HFFc6 (cell line): Measurements from ENCODE around the gene PIMREG. TPM values are rescaled to one million over a fixed set of nuclear protein-coding genes. Genes with fewer than 3 reads are reported as not detected.

Source experiments
- DNase-seq: peaks from one replicate; pipeline ENCODE4 v3.0.0-alpha.2; 2018
- H3K27ac Mint-ChIP-seq: 2 replicates; pipeline ENCODE4 v1.8.0; 2020; ENCODE audit warnings: mild to moderate bottlenecking, mixed read lengths
- H3K27me3 Mint-ChIP-seq: 2 replicates; pipeline ENCODE4 v1.8.0; 2021; ENCODE audit warnings: mild to moderate bottlenecking, moderate library complexity, mixed read lengths; ENCODE audit not compliant: insufficient read depth
- H3K36me3 Mint-ChIP-seq: 2 replicates; pipeline ENCODE4 v1.8.0; 2021; ENCODE audit warnings: low read depth, mixed read lengths
- H3K4me1 Mint-ChIP-seq: 2 replicates; pipeline ENCODE4 v1.8.0; 2020; ENCODE audit warnings: low read depth, mixed read lengths
- H3K4me3 Mint-ChIP-seq: 2 replicates; pipeline ENCODE4 v1.8.0; 2020; ENCODE audit warnings: mild to moderate bottlenecking, moderate library complexity, mixed read lengths
- H3K9me3 Mint-ChIP-seq: 2 replicates; pipeline ENCODE4 v1.8.0; 2020; ENCODE audit warnings: mild to moderate bottlenecking, mixed read lengths
- total RNA-seq, 6 experiments: library from RNA; stranded (reverse); fragmentation: NEBNext Ultra II Directional; extraction: Animal tissue kit (Norgen Biotek cat#: 25700); gene quantifications; 2 replicates in 1 of 6; 3 replicates in 5 of 6; pipeline ENCODE4 v1.2.3, GENCODE V29; 2021
- TF ChIP-seq, protein P1 (sequence below): fragments of 200-600 bp; sonication (generic); IDR thresholded peaks from 2 replicates; pipeline ENCODE4 v1.5.0; 2021; ENCODE audit warnings: antibody characterized with exemption, mild to moderate bottlenecking

PIMREG gene
- total RNA-seq, 6 experiments from 2014 or later = 17.0 to 42.5 (median 38.7) TPM

DNA sequence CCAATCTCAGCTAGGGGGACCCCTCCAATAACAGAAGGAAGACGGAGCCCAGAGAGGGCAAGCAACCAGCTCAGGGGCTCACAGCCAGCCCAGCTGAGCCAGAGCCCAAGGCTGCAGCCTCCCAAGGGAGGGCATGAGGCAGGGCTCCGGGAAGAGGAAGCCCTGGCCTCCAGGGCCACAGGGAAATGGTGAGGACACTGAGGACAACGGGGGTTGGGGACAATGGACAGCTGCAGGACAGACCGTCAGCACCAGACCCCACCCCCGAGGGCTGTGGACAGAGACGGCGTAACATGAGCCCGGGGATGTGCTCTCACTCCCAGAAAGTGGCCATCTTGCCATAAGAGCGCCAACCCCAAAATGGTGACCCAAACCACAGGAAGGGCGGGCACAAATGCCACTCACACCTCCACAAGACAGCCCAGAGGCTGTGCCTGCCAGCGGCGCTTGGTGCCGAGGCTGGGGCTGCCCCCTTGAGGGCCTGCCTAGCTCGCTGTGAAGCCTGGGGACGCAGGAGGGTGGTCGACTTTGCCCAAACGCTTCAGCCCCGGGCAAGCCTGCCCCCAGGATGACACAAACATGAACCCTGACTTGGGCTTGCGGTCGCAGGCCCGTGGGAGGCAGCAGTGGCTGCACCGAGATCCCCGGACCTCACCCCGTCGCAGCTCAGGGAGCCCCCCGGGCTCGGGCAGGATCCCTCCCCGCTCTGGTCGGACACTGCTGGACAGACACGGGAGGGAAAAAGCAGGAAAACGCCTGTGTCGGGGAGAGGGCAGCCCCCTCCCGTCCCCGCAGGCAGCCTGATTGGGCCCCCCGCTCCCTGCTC lies 10.5 kb downstream of the PIMREG start:
- H3K27me3 Mint-ChIP-seq = peaks cover 2% of the 10 kb centered on the region
- 0 out of 2 replicates have a peak, but pooled peaks cover 4% of the 10 kb centered on the region for H3K36me3 Mint-ChIP-seq
- DNase-seq = no peak
- no peaks in the 10 kb centered on the region for H3K9me3 Mint-ChIP-seq
- no peak overlapping the region for H3K27ac Mint-ChIP-seq
- no peak overlapping the region for H3K4me3 Mint-ChIP-seq
- TF ChIP-seq, protein P1, sequence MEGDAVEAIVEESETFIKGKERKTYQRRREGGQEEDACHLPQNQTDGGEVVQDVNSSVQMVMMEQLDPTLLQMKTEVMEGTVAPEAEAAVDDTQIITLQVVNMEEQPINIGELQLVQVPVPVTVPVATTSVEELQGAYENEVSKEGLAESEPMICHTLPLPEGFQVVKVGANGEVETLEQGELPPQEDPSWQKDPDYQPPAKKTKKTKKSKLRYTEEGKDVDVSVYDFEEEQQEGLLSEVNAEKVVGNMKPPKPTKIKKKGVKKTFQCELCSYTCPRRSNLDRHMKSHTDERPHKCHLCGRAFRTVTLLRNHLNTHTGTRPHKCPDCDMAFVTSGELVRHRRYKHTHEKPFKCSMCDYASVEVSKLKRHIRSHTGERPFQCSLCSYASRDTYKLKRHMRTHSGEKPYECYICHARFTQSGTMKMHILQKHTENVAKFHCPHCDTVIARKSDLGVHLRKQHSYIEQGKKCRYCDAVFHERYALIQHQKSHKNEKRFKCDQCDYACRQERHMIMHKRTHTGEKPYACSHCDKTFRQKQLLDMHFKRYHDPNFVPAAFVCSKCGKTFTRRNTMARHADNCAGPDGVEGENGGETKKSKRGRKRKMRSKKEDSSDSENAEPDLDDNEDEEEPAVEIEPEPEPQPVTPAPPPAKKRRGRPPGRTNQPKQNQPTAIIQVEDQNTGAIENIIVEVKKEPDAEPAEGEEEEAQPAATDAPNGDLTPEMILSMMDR = no peak
- peaks cover 16% of the 10 kb centered on the region for H3K4me1 Mint-ChIP-seq

DNA sequence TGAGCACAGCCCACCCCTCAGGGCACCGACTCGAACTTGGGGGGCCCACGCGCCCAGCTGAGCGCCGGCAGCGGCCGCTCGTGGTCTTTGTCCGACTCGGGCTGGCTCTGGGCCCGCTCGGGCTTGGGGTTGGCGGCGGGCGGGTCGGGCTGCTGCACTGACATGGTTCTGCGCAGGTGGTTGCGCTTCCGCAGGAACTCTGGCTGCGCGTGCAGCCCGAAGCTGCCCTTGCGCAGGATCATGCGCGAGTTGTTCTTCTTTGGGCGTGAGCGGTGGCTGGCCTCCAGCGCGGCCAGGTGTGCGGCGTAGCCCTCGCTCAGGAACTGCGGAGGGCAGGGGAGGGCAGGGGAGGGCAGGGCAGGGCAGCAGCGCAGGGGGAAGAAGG lies 11.1 kb downstream of the PIMREG start:
- DNase-seq = no peak
- Mint-ChIP-seq H3K27me3 (peaks cover 2% of the 10 kb centered on the region), H3K4me1 (peaks cover 16% of the 10 kb centered on the region), H3K9me3 (no peaks in the 10 kb centered on the region), H3K36me3 (no peaks in the 10 kb centered on the region), H3K4me3 (no peak overlapping the region), H3K27ac (no peak overlapping the region)
- TF ChIP-seq, protein P1 = no peak

DNA sequence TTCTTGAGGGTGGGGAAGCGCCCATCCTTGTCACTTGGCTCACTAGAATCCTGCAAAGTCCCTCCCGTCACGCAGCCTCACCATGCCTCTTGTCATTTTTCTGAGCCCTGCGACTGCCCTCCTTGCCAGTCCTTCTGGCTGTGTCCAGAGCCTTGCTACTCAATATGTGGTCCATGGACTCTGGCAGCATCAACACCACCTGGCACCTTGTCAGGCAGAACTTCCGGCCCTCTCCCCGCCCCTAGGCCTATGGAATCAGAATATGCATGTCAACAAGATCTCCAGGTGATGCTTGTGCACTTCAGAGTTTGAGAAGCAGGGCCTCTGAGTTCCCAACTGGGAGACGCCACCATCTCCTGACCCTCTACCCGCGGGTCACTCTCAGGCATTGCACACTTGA lies 12.1 kb downstream of the PIMREG start:
- Mint-ChIP-seq H3K36me3 (no peaks in the 10 kb centered on the region), H3K27me3 (peaks cover 2% of the 10 kb centered on the region), H3K9me3 (no peaks in the 10 kb centered on the region), H3K4me1 (peaks cover 16% of the 10 kb centered on the region), H3K27ac (no peak overlapping the region), H3K4me3 (no peak overlapping the region)
- no peak for DNase-seq
- TF ChIP-seq, protein P1 = no peak

DNA sequence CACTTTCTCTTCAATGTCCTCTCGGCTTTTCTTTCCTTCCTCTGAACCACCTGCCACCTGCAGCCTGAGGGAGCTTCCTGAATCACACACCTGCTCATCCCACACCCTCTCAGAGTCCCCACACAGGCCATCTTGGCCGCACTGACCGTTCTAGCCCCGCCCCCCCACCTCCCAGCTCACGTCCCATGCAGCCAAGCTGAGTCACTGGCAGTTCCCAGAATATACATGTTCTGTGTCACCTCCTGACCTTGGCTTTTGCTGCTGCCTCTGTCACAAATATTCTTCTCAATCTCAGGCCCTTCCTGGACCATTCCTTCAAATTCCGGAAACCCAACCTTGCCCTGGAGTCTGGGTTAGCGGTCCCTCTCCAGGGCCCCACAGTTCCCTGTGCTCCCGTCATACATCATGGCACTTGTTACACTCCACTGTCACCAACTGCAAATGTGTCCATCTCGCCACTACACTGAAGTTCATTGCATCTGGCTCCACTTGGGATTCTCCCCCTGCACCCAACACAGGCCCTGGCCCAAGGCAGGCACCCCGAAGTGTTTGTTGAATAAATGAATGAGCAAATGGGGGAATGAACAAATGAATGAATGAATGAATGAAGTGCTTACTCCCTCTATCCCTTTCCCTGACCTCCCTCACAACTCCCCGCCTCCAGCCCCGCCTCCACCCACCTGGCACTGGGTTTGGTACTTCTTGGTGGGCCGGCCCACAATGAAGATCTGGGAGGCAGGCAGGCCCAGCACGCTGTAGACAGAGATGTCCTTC lies 12.8 kb downstream of the PIMREG start:
- Mint-ChIP-seq H3K36me3 (no peaks in the 10 kb centered on the region), H3K27me3 (peaks cover 2% of the 10 kb centered on the region), H3K27ac (peak overlapping the region; percentile 57), H3K4me3 (no peak overlapping the region; the same call in 1 of the 2 replicates), H3K4me1 (peaks cover 16% of the 10 kb centered on the region), H3K9me3 (no peaks in the 10 kb centered on the region)
- TF ChIP-seq, protein P1 = no peak
- peak; percentile 61 for DNase-seq

DNA sequence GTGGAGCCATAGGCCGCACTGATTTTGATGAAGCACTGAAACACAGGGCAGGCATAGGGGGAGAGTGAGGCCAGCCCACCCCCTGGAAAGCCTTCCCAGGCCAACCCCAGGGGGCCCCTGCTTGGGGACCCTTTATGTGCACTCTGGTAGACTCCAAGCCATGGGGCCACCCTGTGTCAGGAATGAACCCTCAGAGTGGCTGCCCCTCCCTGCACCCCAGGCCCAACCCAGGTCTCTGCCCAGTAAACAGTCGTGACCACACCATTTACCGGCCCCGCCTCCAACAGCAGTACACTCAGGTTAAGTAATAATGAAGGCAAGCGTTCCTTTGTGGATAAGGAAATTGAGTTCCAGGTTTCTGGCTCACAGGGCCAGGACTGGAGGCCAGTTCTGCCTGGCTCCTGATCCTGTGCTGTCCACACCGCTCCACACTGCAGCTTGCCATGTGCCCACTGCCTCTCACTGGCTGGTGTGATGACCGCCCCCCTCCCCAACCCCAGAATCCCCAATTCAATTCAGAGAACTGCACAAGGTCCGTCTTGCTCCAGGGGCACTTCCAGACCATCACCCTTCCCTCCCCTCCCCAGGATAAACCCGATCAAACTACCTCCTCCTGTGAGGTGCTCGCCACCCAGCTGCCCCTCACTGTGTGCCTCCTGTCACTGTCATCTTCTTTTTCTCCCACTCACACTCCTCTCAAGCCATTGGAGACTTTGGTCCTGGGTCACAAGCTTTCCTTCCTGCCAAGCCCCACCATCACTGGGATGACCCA lies 13.6 kb downstream of the PIMREG start:
- Mint-ChIP-seq H3K4me3 (no peak overlapping the region), H3K9me3 (no peaks in the 10 kb centered on the region), H3K4me1 (peaks cover 16% of the 10 kb centered on the region), H3K36me3 (no peaks in the 10 kb centered on the region), H3K27me3 (peaks cover 2% of the 10 kb centered on the region), H3K27ac (no peak overlapping the region)
- DNase-seq = no peak
- TF ChIP-seq, protein P1 = no peak
